Inflammatory macrophage (primary cell): ENCODE results near the gene CTDP1.

Experiments used
- DNase-seq, 2 donors: peaks; one replicate each; pipeline ENCODE4 v3.0.0-alpha.2; 2020 to 2022

Gene CTDP1

GRCh38 chr18:79764131-79764530, 84.5 kb downstream of the CTDP1 start:
- DNase-seq, result no peak

GRCh38 chr18:79765491-79766245, 86.1 kb downstream of the CTDP1 start:
- DNase-seq, result no peak

GRCh38 chr18:79766308-79766707, 86.7 kb downstream of the CTDP1 start:
- no peak for DNase-seq

- no peak for DNase-seq
Observed at GRCh38 chr18:79768745-79769144, 89.1 kb downstream of the CTDP1 start.

GRCh38 chr18:79769698-79770500, 90.3 kb downstream of the CTDP1 start:
- DNase-seq, result no peak

GRCh38 chr18:79770501-79770815, 90.9 kb downstream of the CTDP1 start:
- DNase-seq, result no peak

GRCh38 chr18:79770826-79771225, 91.2 kb downstream of the CTDP1 start:
- no peak for DNase-seq

- no peak for DNase-seq
Observed at GRCh38 chr18:79771446-79772107, 92.0 kb downstream of the CTDP1 start.

GRCh38 chr18:79772108-79772864, 92.7 kb downstream of the CTDP1 start:
- DNase-seq, result no peak

GRCh38 chr18:79772865-79773696, 93.5 kb downstream of the CTDP1 start:
- DNase-seq, result no peak

- no peak for DNase-seq
Observed at GRCh38 chr18:79774111-79774510, 94.5 kb downstream of the CTDP1 start.

- DNase-seq, result no peak
Observed at GRCh38 chr18:79775441-79776221, 96.0 kb downstream of the CTDP1 start.

GRCh38 chr18:79776674-79777073, 97.1 kb downstream of the CTDP1 start:
- no peak for DNase-seq

GRCh38 chr18:79778291-79778791, 98.7 kb downstream of the CTDP1 start:
- DNase-seq, result no peak

- DNase-seq, result no peak
Observed at GRCh38 chr18:79779021-79779699, 99.6 kb downstream of the CTDP1 start.

GRCh38 chr18:79779700-79780190, 100.1 kb downstream of the CTDP1 start:
- DNase-seq, result no peak

GRCh38 chr18:79780547-79780946, 100.9 kb downstream of the CTDP1 start:
- no peak for DNase-seq

GRCh38 chr18:79781331-79781941, 101.8 kb downstream of the CTDP1 start:
- no peak for DNase-seq

- DNase-seq, result no peak
Observed at GRCh38 chr18:79782566-79783308, 103.1 kb downstream of the CTDP1 start.
